ENCODE measurements around the gene ENKUR.

Gene ENKUR, protein sequence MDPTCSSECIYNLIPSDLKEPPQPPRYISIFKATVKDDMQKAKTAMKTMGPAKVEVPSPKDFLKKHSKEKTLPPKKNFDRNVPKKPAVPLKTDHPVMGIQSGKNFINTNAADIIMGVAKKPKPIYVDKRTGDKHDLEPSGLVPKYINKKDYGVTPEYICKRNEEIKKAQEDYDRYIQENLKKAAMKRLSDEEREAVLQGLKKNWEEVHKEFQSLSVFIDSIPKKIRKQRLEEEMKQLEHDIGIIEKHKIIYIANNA

DNA sequence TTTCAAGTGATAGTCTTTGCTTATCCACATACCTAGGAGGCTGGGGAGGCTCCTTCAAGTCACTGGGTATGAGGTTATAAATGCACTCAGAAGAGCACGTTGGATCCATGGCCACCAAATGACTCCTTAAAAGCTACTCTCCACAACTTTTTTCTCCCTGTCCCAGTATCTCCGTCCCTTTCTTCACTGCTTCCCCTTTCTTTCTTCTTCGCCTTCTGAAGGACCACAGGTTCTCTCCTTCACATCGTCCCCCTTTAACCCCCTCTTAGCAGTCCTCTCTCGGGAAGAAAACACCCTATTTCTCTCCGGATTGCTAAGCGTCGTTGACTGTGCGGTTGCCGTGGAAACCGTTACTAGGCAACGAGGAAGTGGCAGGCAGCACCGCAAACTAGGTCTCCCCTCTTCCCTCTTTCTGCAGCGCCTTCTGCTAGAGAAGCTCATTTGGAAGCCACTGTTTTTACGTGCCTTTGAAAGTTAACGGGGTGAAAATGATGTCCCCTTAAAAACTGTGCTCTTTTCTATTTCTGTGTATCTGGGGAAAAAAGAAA is at the start of gene ENKUR:
Gene ENKUR, minus strand, starts transcription at position 331 of the 548 bp plus-strand sequence. Its CDS starts 222 bp downstream, at position 109.
- DNase-seq (ENCODE audit: low read depth, low spot score): peak; percentile 84

DNA sequence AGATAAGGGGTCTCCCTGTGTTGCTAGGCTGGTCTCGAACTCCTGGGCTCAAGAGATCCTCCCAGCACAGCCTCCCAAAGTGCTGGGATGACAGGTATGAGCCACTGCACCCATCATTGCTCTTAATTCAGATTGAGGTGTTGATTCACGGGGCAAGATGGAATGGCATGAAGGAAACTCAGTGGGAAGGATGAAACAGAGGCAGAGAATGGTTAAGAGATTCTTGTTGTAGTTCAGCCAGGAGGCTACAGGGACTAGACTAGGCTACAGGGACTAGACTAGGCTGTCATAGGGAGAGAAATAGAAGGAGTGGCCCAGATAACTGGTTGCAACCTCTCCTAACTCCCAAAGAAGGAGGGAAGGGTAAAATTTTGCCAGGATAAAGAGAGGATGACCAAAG is 48.4 kb upstream of the ENKUR start:
- DNase-seq (ENCODE audit: low read depth, low spot score): no peak

DNA sequence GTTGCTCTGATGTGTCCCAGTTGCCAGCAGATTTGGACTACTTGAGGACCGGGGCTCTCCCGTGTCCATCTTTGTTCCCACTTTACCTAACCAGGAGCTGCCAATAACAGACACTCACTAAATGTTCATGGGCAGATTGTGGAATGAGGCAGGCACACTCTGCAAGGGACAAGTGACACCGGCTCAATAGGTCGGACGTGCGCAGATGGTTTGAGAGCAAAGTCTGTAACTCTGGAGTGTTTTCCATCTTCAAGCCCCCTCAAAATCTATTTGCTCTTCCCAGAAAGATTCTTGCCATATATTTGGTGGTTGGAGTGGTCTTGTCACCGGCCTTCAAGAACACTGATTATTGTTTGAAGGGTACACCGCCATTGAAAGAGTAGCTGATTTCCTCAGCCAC is 47.7 kb upstream of the ENKUR start:
- DNase-seq (ENCODE audit: low read depth, low spot score): no peak

DNA sequence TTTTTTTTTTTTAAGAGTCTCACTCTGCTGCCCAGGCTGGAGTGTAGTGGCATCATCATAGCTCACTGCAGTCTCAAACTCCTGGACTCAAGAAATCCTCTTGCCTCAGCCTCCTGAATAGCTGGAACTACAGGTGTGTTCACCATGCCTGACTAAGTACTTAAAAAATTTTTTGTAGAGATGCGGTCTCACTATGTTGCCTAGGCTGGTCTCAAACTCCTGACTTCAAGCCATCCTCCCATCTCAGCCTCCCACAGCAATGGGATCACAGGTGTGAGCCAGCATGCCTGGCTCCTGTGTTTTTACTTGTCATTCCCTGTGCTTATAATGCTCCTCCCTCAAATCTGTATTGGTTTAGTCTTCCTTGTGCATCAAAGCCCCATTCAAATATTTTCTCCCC is 47.2 kb upstream of the ENKUR start:
- DNase-seq (ENCODE audit: low read depth, low spot score): no peak

DNA sequence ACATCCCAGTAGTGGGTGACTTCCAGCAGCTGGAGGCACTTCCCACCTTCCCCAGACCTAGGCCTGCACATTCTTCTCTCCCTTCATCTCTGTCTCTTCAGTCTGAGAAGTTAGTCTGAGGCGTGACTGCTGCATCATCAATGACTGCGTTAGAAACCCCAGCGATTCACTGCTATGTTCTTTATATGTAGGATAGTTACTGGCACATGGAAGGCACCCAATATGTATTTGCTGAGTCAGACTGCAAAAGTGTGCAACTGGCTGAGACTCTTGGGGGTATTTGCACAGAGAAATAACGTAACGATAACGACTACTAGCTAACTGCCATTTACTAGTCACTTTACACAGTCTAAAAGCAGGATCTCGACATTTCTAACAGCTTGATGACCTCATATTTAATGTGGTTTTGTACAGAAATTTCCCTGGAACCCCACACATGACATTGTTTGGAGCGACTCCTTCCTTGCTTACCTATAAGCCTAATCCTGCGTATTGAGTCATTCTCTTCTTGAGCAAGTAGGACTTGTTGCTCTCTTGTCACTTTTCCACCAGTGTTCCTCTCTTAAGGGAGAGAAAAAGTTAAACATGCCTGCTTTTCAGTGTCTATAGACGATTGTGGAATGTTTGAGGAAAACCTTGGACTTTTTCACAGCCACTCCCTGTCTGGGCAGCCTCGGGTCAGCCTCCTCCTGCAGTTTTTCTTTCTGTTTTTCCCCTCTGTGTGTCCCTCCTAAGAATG is 45.9 kb upstream of the ENKUR start:
- no peak for DNase-seq (ENCODE audit: low read depth, low spot score)

DNA sequence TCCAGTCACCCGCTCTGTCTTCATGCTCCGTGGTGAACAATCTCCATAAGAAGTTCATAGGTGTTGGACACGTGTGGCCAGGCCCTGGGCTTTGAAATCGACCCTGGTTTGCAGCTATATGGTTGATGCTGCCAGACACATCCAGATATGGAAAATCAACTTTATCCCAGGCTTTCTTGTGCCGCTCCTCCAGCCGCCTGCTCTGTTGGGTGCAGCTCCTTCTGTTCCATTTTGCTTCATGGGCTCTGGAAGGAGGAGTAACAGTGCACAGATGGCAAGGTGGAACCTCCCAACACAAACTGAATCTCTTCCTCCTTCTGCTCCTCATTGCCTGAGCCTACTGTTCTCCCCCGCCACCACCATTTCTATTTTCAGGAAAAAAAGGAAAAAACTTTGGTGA is 45.2 kb upstream of the ENKUR start:
- DNase-seq (ENCODE audit: low read depth, low spot score): no peak

DNA sequence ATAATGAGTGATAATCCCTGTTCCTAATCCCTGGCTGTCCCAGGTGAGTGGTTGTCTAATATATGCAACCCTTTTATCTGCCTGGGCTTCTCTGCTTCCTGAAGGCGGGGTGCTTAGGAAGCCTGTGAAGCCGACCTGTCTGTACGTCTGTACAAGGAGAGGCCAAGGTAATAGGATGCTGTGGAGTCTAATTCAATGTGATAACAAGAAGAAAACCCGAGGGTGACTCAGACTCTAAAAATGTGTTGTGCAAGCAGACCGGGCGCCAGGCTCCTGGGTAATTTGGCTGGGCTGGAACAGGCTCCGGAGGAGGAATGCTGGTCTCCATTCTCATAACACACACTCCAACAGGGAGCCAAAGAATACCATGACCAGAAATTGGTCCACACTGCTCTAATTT is 44.0 kb upstream of the ENKUR start:
- DNase-seq (ENCODE audit: low read depth, low spot score): no peak

DNA sequence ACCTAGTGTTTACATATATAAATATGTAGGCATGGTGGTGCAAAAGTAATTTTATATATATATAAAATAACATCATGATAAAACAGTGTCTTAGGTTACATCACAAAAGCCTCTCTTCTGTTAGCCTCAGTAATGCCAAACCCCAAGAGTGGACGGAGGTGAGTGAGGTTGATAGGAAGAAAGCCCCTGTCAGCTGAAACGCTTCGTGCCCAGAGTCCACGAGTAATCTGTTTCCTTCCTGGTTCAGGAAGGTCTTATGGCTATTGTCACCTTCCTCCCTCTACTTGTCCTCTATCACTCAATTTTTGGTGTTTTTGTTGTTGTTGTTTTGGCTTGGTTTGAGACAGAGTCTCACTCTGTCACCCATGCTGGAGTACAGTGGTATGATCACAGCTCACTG is 41.9 kb upstream of the ENKUR start:
- no peak for DNase-seq (ENCODE audit: low read depth, low spot score)

DNA sequence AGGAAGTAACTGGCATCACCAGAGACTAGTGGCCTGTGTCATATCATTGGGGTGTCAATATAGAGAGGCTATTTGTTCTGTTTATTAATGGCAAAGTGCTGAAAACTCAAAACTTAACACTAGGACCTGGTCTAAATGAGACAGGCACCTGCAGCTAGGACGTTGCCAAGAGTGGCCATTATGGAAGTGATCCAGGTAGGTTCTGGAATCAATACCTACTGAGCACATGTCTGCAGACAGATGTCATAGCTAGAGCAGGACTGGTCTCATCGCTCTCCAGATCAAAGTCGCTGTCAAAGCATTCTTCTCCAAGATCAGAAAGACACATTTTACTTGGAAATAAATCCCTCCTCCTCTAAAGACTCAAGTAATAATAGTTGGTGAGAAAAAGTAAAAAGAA is 40.8 kb upstream of the ENKUR start:
- DNase-seq (ENCODE audit: low read depth, low spot score): no peak

DNA sequence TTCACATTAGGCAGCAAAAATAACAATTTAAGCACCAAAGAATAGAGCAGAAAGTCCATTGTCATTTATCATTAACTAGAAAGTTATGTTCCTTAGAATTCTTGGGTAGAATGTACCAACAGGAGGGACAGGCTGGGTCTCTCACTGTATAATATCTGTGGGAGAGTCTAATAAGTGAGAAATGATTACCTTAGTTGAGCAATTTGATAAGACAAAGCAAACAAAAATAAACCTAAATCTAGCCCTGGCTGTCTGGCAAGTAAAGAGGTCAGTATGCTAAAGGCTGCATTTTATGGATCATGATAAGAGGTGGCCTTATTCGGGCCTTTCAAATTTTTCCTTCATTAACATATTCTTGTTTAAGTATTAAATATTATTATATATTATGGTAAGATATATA is 36.1 kb upstream of the ENKUR start:
- DNase-seq (ENCODE audit: low read depth, low spot score): no peak

DNA sequence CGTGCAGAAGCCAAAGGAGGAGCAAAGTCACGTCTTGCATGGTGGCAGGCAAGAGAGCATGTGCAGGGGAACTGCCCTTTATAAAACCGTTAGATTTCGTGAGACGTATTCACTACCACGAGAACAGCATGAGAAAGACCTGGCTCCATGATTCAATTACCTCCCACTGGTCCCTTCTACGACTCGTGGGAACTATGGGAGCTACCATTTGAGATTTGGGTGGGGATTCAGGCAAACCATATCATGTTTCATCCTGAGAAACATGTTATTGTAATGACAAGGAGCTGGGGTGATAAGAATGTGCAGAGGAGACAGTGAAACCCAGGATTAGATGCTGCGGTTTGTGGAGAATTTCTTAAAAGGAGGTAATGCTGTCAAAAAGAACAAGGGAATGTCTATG is 34.4 kb upstream of the ENKUR start:
- no peak for DNase-seq (ENCODE audit: low read depth, low spot score)

DNA sequence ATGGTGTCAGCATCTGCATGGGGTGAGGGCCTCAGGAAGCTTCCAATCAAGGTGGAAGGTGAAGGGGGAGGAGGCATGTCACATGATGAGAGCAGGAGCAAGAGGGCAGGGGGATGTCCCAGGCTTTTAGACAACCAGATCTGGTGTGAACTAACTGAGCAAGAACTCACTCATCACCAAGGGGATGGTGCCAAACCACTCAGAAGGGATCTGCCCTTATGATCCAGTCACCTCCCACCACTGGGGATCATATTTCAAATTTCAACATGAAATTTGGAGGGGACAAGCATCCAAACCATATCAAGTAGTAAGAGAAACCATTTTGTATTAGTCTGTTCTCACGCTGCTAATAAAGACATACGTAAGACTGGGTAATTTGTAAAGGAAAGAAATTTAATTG is 34.0 kb upstream of the ENKUR start:
- DNase-seq (ENCODE audit: low read depth, low spot score): no peak

DNA sequence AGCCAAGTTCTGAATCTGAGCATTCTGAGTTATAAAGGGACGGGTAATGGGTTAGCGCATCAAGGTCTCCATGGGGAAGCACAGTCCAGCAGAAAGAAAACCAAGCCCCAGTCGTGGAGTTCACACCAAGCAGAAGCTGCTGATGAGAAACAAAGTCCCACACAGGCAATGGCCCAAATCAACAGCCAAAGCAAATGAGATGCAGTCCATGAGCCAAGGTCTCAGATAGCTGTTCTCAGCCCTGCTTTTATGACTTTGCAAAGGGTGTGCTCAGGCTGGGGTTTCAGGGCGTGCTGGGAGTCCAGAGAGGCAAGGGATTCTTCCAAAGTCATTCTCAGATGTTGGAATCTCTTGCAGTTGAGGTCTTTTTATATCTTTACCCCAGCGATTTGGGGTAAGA is 32.5 kb upstream of the ENKUR start:
- DNase-seq (ENCODE audit: low read depth, low spot score): no peak

DNA sequence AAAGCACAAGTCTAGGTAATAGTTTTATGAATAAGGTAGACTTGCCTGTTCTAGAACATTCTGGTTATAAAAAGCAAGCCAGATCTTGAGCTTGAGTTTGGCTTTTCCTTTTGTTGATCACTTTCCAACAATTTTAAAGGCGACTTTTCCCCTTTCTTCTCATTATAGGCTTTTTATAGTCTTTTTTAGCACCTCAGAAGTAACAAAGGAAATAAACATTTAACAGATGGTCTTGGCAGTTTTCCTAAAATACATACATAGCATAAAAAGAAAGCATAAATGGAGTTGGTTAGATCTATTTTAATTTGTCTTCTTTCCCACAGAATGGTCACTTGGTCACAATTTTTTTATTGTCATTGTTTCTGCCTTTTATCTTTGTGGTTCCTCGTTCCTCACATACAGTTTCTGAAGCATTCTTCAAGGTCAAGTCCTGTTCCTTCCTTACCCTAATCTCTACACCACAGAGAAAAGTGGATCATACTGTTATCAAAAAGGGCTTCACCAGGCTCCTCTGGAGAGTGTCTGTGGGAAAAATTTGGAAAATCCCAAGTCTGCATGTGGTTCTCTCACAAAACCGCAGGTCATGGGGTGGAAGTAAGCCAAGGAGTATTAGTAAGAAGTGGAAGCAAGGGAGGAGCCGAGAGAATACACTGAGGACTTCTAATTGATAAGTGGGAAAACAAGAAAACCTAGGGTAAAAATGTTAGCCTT is 31.8 kb upstream of the ENKUR start:
- DNase-seq (ENCODE audit: low read depth, low spot score): no peak

DNA sequence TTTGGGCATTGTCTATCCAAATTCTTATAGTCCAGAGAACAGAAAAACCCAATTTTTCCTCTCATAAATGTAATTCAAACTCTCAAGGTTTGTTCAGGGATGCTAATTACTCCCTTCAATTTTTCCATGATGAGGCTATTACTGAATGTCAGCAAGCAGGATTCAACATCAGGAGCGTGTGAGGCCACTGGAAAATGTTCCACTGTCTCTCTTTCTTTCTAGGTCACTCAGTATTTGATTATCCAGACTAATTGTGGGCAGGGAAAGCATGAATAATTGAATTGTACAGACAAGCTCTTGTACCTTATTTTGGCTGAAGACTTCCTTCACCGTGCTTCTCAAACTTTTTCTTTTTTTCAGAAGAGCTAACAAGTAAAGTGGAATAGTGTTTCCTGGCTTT is 31.1 kb upstream of the ENKUR start:
- no peak for DNase-seq (ENCODE audit: low read depth, low spot score)

DNA sequence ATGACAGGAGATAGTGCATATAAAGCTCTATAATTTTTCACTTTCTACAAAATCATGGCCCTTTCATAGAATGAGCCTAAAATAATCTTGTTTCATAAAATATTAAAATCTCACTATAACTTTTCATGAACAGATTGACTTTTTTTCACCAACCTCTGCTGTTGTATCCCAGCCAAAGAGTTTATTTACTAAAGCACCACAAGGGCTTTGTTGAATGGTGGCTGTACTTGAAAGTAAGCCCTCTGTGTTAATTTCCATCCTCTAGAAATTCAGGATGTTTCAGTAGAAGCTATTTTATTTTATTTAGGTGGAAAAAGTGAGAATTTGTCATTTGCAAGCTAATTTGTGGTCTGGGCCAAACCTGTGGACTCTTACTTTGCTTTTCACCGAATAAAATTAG is 30.7 kb upstream of the ENKUR start:
- no peak for DNase-seq (ENCODE audit: low read depth, low spot score)

DNA sequence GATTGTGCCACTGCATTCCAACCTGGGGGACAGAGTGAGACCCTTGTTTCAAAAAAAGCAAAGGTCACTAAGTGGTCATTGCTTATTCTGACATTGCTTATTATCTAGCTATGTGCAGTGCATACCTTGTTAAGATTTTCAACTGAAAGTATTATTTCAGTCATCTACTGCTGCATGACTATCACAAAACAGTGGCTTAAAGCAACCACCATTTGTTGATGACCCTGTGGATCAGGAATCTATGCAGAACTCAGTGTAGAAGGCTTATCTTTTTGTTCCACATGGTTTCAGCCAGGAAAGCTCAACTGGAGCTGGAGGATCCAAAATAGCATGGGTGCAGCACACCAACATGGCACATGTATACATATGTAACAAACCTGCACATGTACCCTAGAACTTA is 23.6 kb upstream of the ENKUR start:
- no peak for DNase-seq (ENCODE audit: low read depth, low spot score)

DNA sequence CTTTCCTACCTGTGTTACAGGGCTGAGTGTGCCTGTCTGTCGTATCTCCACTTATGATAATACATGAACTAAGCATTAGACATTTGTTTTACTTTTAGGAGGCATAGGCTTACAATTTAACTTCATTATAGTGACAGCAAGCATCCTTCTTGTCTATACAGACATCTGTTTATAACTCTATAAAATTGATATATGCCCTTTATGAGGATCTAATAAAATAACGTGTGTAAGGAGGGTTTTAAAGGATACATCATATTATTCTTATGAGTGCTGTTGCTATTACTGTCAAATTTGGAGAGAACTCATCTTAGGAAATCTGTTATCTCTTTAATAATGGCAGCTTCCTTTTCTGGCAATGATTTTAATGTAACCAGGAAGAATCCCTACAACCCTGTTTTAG is 22.4 kb upstream of the ENKUR start:
- DNase-seq (ENCODE audit: low read depth, low spot score): no peak

DNA sequence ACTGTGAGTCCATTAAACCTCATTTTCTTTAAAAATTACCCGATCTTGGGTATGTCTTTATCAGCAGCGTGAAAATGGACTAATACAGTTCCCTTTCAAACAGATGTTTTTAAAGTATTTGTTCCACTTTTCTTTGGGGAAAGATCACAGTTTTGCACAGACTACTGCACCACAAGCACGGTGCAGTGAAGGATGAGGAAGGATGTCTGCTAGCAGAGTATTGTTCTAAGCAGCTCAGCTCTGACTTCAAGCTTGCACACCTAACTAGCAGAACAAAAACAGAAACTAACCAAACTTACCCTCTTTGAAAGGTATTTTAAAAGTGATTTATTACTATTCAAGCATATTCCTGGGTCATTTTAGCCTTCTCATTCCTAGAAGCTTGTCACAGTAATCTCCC is 20.4 kb upstream of the ENKUR start:
- no peak for DNase-seq (ENCODE audit: low read depth, low spot score)

DNA sequence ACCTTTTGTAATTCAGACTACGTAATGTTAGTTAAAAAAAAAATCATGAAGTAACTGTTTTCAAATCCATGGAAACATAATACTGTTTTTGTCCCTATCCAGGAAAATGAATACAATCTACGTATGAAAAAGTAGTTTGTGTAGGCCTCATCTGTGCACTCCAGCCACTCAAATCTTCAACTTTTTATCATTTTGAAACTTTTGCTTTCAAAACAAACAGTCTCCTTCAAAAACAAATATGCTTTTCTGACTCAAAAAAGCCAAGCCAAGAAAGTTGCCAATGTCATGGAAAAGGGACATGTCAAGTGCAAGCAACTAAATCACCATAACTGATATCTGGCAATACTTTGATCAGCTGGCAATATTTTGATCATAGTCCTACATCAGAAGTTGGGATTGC is 13.6 kb upstream of the ENKUR start:
- DNase-seq (ENCODE audit: low read depth, low spot score): no peak

DNA sequence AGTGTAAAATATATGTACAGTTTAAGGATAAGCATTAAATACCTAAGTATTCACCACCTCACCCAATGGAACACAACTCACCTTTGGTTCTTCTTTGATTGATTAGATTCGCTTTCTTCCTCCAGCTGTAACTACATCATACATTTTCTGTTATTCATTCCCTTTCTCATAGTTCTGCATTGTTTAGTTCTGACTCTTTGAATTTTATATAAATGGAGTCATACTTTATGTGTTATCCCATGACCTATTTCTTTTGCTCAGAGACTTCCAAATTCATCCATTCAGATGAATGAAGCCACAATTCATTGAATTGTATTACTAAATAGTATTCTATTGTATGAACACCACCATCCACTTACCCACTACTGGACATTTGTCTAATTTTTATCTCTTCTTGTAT is 12.8 kb upstream of the ENKUR start:
- DNase-seq (ENCODE audit: low read depth, low spot score): no peak

DNA sequence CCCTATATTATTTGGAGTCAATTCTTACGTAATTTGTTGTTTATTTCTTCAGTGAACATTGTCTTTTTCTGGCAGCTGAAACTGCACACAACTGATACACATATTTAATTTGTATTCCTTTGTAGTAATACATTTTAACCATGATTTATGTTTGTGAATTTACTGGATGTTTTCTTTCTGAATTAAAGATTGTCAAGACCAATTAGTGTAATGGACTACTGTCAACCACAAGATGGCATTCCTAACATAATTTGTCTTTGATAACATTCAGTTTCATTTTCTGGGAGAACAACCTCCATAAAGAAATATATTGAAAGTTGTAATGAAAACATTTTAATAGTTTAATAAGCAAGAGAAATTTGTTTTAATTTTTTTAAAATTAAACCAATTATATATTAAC is 10.5 kb upstream of the ENKUR start:
- no peak for DNase-seq (ENCODE audit: low read depth, low spot score)

DNA sequence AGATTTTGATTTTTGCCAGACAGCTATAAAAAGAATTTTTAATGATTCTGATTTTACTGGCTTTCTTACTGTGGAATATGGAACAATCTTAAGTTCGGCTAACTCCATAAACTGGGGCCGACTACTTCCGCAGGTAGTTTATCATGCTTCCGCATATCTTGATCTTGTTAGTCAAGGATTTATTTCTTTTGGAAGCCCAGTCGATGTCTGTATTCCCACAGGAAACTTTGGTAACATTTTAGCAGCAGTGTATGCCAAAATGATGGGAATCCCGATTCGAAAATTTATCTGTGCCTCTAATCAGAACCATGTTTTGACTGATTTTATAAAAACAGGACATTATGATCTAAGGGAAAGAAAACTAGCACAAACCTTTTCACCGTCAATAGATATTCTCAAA is 8.6 kb upstream of the ENKUR start:
- DNase-seq (ENCODE audit: low read depth, low spot score): no peak
